ENCODE measurements around the gene RPN1. TPM values are rescaled to one million over a fixed set of nuclear protein-coding genes. Genes with fewer than 3 reads are reported as not detected.

Gene RPN1
- total RNA-seq, 1 donor from 2014 or later: 159 TPM

DNA sequence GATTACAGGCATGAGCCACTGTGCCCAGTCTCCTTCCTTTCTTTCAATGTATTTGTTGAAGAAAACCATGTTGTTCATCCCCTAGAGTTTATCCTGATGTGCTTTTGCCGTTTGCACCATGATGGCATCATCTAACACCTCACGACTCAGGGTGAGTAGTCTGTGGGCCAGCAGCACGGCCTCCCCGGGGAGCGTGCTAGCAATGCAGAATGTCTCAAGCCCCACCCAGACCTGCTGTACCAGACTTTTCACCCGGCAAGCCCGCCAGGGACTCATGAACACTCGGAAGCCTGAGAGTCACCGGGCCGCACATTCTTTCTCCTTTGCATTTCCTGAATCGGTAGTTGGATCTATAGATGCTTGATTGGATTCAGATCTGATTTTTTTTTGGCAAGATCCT, 64.6 kb downstream of the RPN1 start:
- no peak overlapping the region for H3K27ac ChIP-seq (ENCODE audit: low read depth, low read length)
- no peaks in the 10 kb centered on the region for H3K4me1 ChIP-seq (ENCODE audit: control insufficient read depth in 3 of 3, insufficient read depth in 3 of 3, low read length in 3 of 3)
- H3K9me3 ChIP-seq (ENCODE audit: control insufficient read depth in 3 of 3, low read length in 3 of 3): no peaks in the 10 kb centered on the region
- no peak overlapping the region for H3K9ac ChIP-seq (ENCODE audit: low read depth in 1 of 3, low read length in 3 of 3)
- no peaks in the 10 kb centered on the region for H3K36me3 ChIP-seq (ENCODE audit: control insufficient read depth in 3 of 3, insufficient read depth in 3 of 3, low read length in 3 of 3)
- H3K4me3 ChIP-seq (ENCODE audit: low read length in 3 of 3): no peak overlapping the region
- H3K27me3 ChIP-seq (ENCODE audit: control insufficient read depth in 3 of 3, insufficient read depth in 3 of 3, low read length in 3 of 3): peaks cover 0 to 16% (median 0%) of the 10 kb centered on the region in 3 donors

DNA sequence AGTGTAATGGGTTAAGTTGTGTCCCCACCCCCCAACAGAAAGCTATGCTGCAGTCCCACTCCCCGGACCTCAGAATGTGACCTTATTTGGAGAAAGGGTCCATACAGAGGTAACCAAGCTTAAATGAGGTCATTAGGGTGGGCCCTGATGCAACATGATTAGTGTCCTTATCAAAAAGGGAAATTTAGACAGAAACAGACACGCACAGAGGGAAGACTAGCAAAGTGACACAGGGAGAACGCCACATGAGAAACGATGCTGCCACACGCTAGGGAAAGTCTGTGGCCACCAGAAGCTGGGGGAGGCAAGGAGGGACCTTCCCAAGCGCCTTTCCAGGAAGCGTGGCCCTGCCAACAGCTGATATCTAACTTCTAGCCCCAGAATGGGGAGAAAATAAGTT, 65.4 kb downstream of the RPN1 start:
- no peaks in the 10 kb centered on the region for H3K4me1 ChIP-seq (ENCODE audit: control insufficient read depth in 3 of 3, insufficient read depth in 3 of 3, low read length in 3 of 3)
- no peak overlapping the region for H3K27ac ChIP-seq (ENCODE audit: low read depth, low read length)
- H3K9ac ChIP-seq (ENCODE audit: low read depth in 1 of 3, low read length in 3 of 3): no peak overlapping the region

GRCh38 chr3:128584412-128585020, 66.1 kb downstream of the RPN1 start:
- H3K27me3 ChIP-seq (ENCODE audit: control insufficient read depth in 3 of 3, insufficient read depth in 3 of 3, low read length in 3 of 3): peaks cover 0 to 20% (median 0%) of the 10 kb centered on the region in 3 donors
- H3K9me3 ChIP-seq (ENCODE audit: control insufficient read depth in 3 of 3, low read length in 3 of 3): peaks cover 3 to 4% (median 4%) of the 10 kb centered on the region in 3 donors
- H3K27ac ChIP-seq (ENCODE audit: low read depth, low read length): no peak overlapping the region
- H3K36me3 ChIP-seq (ENCODE audit: control insufficient read depth in 3 of 3, insufficient read depth in 3 of 3, low read length in 3 of 3): no peaks in the 10 kb centered on the region
- H3K4me3 ChIP-seq (ENCODE audit: low read length in 3 of 3): no peak overlapping the region
- no peaks in the 10 kb centered on the region for H3K4me1 ChIP-seq (ENCODE audit: control insufficient read depth in 3 of 3, insufficient read depth in 3 of 3, low read length in 3 of 3)
- H3K9ac ChIP-seq (ENCODE audit: low read depth in 1 of 3, low read length in 3 of 3): no peak overlapping the region

More for the DNA sequence above, 65.4 kb downstream of the RPN1 start:
- Histone ChIP-seq H3K36me3 (ENCODE audit: control insufficient read depth in 3 of 3, insufficient read depth in 3 of 3, low read length in 3 of 3) (no peaks in the 10 kb centered on the region), H3K9me3 (ENCODE audit: control insufficient read depth in 3 of 3, low read length in 3 of 3) (no peaks in the 10 kb centered on the region), H3K27me3 (ENCODE audit: control insufficient read depth in 3 of 3, insufficient read depth in 3 of 3, low read length in 3 of 3) (peaks cover 0 to 16% (median 0%) of the 10 kb centered on the region in 3 donors), H3K4me3 (ENCODE audit: low read length in 3 of 3) (no peak overlapping the region)

DNA sequence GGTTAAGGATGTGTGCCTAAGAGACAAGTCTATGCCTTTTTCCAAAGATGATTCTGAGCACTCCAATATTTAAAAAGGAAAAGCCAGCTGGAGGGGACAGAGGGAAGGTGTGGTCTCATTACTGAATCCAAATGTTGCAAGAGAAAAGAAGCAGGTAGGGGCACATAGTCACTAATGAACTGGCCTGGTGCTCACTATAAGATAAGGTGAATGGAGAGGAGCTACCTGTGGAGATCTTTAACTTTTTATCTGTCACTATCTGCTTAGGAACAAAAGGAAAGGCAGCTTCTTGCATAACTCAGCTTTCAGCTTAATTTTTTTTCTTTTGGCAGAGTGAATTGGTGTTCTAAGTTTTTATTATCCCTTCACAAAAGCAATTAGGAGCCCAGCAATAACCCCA, 69.1 kb downstream of the RPN1 start:
- H3K9ac ChIP-seq (ENCODE audit: low read depth in 1 of 3, low read length in 3 of 3): no peak overlapping the region
- H3K36me3 ChIP-seq (ENCODE audit: control insufficient read depth in 3 of 3, insufficient read depth in 3 of 3, low read length in 3 of 3): no peaks in the 10 kb centered on the region
- H3K4me3 ChIP-seq (ENCODE audit: low read length in 3 of 3): no peak overlapping the region
- peaks cover 4 to 28% (median 8%) of the 10 kb centered on the region in 3 donors for H3K27me3 ChIP-seq (ENCODE audit: control insufficient read depth in 3 of 3, insufficient read depth in 3 of 3, low read length in 3 of 3)
- H3K9me3 ChIP-seq (ENCODE audit: control insufficient read depth in 3 of 3, low read length in 3 of 3): peaks cover 3 to 4% (median 4%) of the 10 kb centered on the region in 3 donors
- no peak overlapping the region for H3K27ac ChIP-seq (ENCODE audit: low read depth, low read length)
- H3K4me1 ChIP-seq (ENCODE audit: control insufficient read depth in 3 of 3, insufficient read depth in 3 of 3, low read length in 3 of 3): no peaks in the 10 kb centered on the region

DNA sequence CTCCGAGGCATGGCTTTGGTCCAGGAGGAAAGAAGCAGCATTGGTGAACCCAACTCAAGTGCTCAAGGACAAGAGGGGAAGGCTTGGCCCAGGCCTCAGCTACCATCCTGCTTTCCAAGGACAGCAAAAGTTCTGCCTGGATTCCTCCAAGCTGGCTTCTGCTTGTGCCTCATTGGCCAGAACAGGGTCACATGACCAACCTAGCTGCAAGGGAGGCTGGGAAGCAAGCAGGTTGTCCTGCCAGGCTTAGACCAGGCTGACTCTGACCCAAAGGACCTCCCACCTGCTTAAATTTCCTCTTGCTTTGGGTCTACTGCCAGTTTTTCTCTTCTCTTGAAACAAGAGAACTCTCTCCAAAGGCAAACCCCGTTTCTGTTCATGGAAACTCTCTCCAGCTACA, 70.7 kb downstream of the RPN1 start:
- H3K36me3 ChIP-seq (ENCODE audit: control insufficient read depth in 3 of 3, insufficient read depth in 3 of 3, low read length in 3 of 3): no peaks in the 10 kb centered on the region
- no peak overlapping the region for H3K27ac ChIP-seq (ENCODE audit: low read depth, low read length)
- H3K9me3 ChIP-seq (ENCODE audit: control insufficient read depth in 3 of 3, low read length in 3 of 3): peaks cover 3 to 4% (median 4%) of the 10 kb centered on the region in 3 donors

GRCh38 chr3:128578346-128578745, 72.3 kb downstream of the RPN1 start:
- Histone ChIP-seq H3K27ac (ENCODE audit: low read depth, low read length) (no peak overlapping the region), H3K4me1 (ENCODE audit: control insufficient read depth in 3 of 3, insufficient read depth in 3 of 3, low read length in 3 of 3) (peaks cover 0 to 7% (median 6%) of the 10 kb centered on the region in 3 donors), H3K36me3 (ENCODE audit: control insufficient read depth in 3 of 3, insufficient read depth in 3 of 3, low read length in 3 of 3) (no peaks in the 10 kb centered on the region), H3K9me3 (ENCODE audit: control insufficient read depth in 3 of 3, low read length in 3 of 3) (peaks cover 3 to 4% (median 4%) of the 10 kb centered on the region in 3 donors), H3K4me3 (ENCODE audit: low read length in 3 of 3) (no peak overlapping the region), H3K9ac (ENCODE audit: low read depth in 1 of 3, low read length in 3 of 3) (no peak overlapping the region), H3K27me3 (ENCODE audit: control insufficient read depth in 3 of 3, insufficient read depth in 3 of 3, low read length in 3 of 3) (peaks cover 6 to 41% (median 21%) of the 10 kb centered on the region in 3 donors)

More for the DNA sequence above, 70.7 kb downstream of the RPN1 start:
- Histone ChIP-seq H3K4me1 (ENCODE audit: control insufficient read depth in 3 of 3, insufficient read depth in 3 of 3, low read length in 3 of 3) (peaks cover 0 to 7% (median 6%) of the 10 kb centered on the region in 3 donors), H3K4me3 (ENCODE audit: low read length in 3 of 3) (no peak overlapping the region), H3K27me3 (ENCODE audit: control insufficient read depth in 3 of 3, insufficient read depth in 3 of 3, low read length in 3 of 3) (peaks cover 6 to 38% (median 19%) of the 10 kb centered on the region in 3 donors), H3K9ac (ENCODE audit: low read depth in 1 of 3, low read length in 3 of 3) (no peak overlapping the region)

DNA sequence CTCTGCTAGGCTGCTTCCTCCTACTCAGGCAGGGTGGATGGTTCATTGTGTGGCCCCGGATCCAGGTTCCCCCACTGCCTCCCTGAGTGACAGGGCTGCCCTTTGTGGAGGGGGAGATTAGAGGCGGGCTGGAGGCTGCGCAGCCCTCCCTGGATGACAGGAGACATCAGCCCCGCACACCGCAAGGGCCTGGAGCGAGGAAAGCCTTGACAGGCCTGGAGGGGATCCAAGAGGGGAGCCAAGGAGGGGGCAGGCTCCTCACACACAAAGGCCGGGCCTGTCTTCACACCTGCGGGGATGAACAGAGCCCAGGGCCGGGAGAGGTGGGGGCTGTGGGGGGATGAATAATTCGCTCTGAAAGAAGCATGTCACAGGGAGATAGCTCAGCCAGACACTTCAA, 72.9 kb downstream of the RPN1 start:
- Histone ChIP-seq H3K4me3 (ENCODE audit: low read length in 3 of 3) (no peak overlapping the region), H3K27ac (ENCODE audit: low read depth, low read length) (no peak overlapping the region), H3K9me3 (ENCODE audit: control insufficient read depth in 3 of 3, low read length in 3 of 3) (peaks cover 3 to 4% (median 4%) of the 10 kb centered on the region in 3 donors), H3K4me1 (ENCODE audit: control insufficient read depth in 3 of 3, insufficient read depth in 3 of 3, low read length in 3 of 3) (peaks cover 0 to 9% (median 7%) of the 10 kb centered on the region in 3 donors), H3K9ac (ENCODE audit: low read depth in 1 of 3, low read length in 3 of 3) (no peak overlapping the region), H3K36me3 (ENCODE audit: control insufficient read depth in 3 of 3, insufficient read depth in 3 of 3, low read length in 3 of 3) (no peaks in the 10 kb centered on the region), H3K27me3 (ENCODE audit: control insufficient read depth in 3 of 3, insufficient read depth in 3 of 3, low read length in 3 of 3) (peaks cover 6 to 39% (median 25%) of the 10 kb centered on the region in 3 donors)

GRCh38 chr3:128576290-128576689, 74.3 kb downstream of the RPN1 start:
- H3K4me1 ChIP-seq (ENCODE audit: control insufficient read depth in 3 of 3, insufficient read depth in 3 of 3, low read length in 3 of 3): peaks cover 0 to 9% (median 7%) of the 10 kb centered on the region in 3 donors

DNA sequence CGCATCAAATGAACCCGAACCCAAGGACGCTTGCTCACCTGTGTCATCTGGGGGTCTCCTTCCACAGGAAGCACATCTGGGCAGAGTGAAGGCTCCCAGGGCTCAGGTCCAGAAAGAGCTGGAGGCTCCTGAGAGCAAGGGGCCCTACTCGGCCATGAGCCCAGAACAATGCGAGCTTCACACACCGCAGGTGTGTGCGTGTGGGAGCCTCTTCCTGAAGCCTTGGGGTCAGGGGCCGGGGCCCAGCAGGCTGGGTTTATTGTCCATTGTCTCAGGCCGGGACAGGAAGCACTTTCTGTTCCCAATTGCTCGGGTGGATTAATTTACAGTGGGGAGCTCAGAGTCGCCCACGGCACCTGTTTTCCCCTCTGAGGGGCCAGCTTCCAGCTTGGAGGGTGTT, 74.8 kb downstream of the RPN1 start:
- Histone ChIP-seq H3K27ac (ENCODE audit: low read depth, low read length) (no peak overlapping the region), H3K9ac (ENCODE audit: low read depth in 1 of 3, low read length in 3 of 3) (no peak overlapping the region), H3K4me3 (ENCODE audit: low read length in 3 of 3) (no peak overlapping the region), H3K36me3 (ENCODE audit: control insufficient read depth in 3 of 3, insufficient read depth in 3 of 3, low read length in 3 of 3) (no peaks in the 10 kb centered on the region), H3K27me3 (ENCODE audit: control insufficient read depth in 3 of 3, insufficient read depth in 3 of 3, low read length in 3 of 3) (peaks cover 6 to 47% (median 31%) of the 10 kb centered on the region in 3 donors), H3K4me1 (ENCODE audit: control insufficient read depth in 3 of 3, insufficient read depth in 3 of 3, low read length in 3 of 3) (peaks cover 0 to 9% (median 7%) of the 10 kb centered on the region in 3 donors), H3K9me3 (ENCODE audit: control insufficient read depth in 3 of 3, low read length in 3 of 3) (peaks cover 3 to 4% (median 4%) of the 10 kb centered on the region in 3 donors)

More at GRCh38 chr3:128576290-128576689, 74.3 kb downstream of the RPN1 start:
- Histone ChIP-seq H3K27me3 (ENCODE audit: control insufficient read depth in 3 of 3, insufficient read depth in 3 of 3, low read length in 3 of 3) (peaks cover 6 to 44% (median 31%) of the 10 kb centered on the region in 3 donors), H3K9ac (ENCODE audit: low read depth in 1 of 3, low read length in 3 of 3) (no peak overlapping the region), H3K9me3 (ENCODE audit: control insufficient read depth in 3 of 3, low read length in 3 of 3) (peaks cover 3 to 4% (median 4%) of the 10 kb centered on the region in 3 donors), H3K4me3 (ENCODE audit: low read length in 3 of 3) (no peak overlapping the region), H3K27ac (ENCODE audit: low read depth, low read length) (no peak overlapping the region), H3K36me3 (ENCODE audit: control insufficient read depth in 3 of 3, insufficient read depth in 3 of 3, low read length in 3 of 3) (no peaks in the 10 kb centered on the region)

GRCh38 chr3:128573707-128574162, 76.9 kb downstream of the RPN1 start:
- no peak overlapping the region for H3K4me3 ChIP-seq (ENCODE audit: low read length in 3 of 3)
- peaks cover 9 to 53% (median 34%) of the 10 kb centered on the region in 3 donors for H3K27me3 ChIP-seq (ENCODE audit: control insufficient read depth in 3 of 3, insufficient read depth in 3 of 3, low read length in 3 of 3)
- H3K36me3 ChIP-seq (ENCODE audit: control insufficient read depth in 3 of 3, insufficient read depth in 3 of 3, low read length in 3 of 3): no peaks in the 10 kb centered on the region
- H3K4me1 ChIP-seq (ENCODE audit: control insufficient read depth in 3 of 3, insufficient read depth in 3 of 3, low read length in 3 of 3): peaks cover 0 to 9% (median 7%) of the 10 kb centered on the region in 3 donors
- H3K9me3 ChIP-seq (ENCODE audit: control insufficient read depth in 3 of 3, low read length in 3 of 3): no peaks in the 10 kb centered on the region
- no peak overlapping the region for H3K9ac ChIP-seq (ENCODE audit: low read depth in 1 of 3, low read length in 3 of 3)
- no peak overlapping the region for H3K27ac ChIP-seq (ENCODE audit: low read depth, low read length)

Measured in skeletal muscle tissue (tissue), 4 donors.